Rectal smooth muscle tissue (tissue), 1 donor: Measurements from ENCODE around the gene PNPLA8.

Source experiments
- H3K27ac ChIP-seq: one replicate; pipeline ENCODE4 v1.7.0; 2013; ENCODE audit warnings: low read depth, low read length, inconsistent platforms
- H3K27me3 ChIP-seq: one replicate; pipeline ENCODE4 v1.7.0; 2013; ENCODE audit warnings: low read length; ENCODE audit not compliant: control insufficient read depth, insufficient read depth
- H3K36me3 ChIP-seq: one replicate; pipeline ENCODE4 v1.7.0; 2013; ENCODE audit warnings: low read length; ENCODE audit not compliant: control insufficient read depth, insufficient read depth
- H3K4me1 ChIP-seq: one replicate; pipeline ENCODE4 v1.7.0; 2013; ENCODE audit warnings: low read length; ENCODE audit not compliant: control insufficient read depth, insufficient read depth
- H3K4me3 ChIP-seq: one replicate; pipeline ENCODE4 v1.7.0; 2013; ENCODE audit warnings: low read length
- H3K9ac ChIP-seq: one replicate; pipeline ENCODE4 v1.7.0; 2013; ENCODE audit warnings: low read length

The PNPLA8 gene

GRCh38 chr7:108448584-108449505, 77.1 kb downstream of the PNPLA8 start:
- no peaks in the 10 kb centered on the region for H3K4me1 ChIP-seq
- H3K36me3 ChIP-seq = no peaks in the 10 kb centered on the region
- no peak overlapping the region for H3K9ac ChIP-seq
- no peak overlapping the region for H3K4me3 ChIP-seq
- H3K27me3 ChIP-seq = no peaks in the 10 kb centered on the region
- no peak overlapping the region for H3K27ac ChIP-seq

DNA sequence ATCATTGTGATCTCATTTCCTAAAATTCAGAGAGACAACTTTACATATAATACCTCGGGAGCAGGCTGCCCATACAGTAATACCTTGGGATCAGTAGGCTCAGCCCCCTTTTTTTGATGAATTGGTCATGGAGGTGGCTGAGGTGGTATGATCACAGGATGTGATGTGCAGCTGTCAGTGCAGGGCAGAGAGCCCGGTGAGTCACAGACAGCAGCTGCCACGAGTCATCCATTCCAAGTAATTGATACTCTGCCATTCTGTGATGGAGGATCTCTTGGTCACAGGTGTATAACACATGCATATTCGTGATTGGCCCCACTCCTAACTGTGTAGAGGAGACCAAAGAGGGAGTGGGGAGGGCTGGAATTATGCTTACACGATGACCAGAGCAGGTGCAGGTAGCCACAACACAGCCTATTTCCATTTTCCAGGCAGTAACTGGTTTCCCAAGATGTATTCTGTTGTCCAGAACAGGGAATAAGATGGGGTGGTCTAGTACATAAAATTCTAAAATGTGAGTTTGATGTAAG, 83.8 kb downstream of the PNPLA8 start:
- H3K4me3 ChIP-seq = no peak overlapping the region
- H3K4me1 ChIP-seq = no peaks in the 10 kb centered on the region
- H3K9ac ChIP-seq = no peak overlapping the region
- H3K27me3 ChIP-seq = no peaks in the 10 kb centered on the region
- H3K27ac ChIP-seq = no peak overlapping the region
- H3K36me3 ChIP-seq = no peaks in the 10 kb centered on the region

DNA sequence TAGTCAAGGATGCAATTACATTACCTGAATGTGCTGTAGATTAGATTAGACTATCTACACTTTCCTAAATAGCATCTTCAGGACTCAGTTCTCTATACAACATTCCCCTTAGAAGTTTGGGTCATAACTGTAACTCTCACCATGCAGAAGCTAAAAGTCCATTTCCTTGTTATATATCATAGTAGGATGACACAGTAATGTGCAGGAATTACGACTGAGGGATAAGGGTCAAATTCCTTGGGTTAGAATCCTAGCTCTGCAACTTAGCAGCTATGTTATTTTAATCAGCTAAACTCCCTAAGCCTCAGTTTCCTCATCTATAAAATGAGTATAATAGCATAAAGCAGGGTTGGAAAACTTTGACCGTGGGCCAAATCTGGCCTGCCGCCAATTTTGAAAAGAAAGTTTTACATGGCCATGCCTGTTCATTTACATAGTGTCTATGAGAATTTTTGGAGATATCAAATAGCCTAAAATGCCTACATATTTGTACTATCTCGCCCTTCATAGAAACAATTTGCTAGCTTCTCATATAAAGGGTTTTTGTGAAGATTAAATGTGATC, 84.5 kb downstream of the PNPLA8 start:
- H3K27me3 ChIP-seq = no peaks in the 10 kb centered on the region
- no peaks in the 10 kb centered on the region for H3K36me3 ChIP-seq
- no peak overlapping the region for H3K4me3 ChIP-seq
- H3K27ac ChIP-seq = no peak overlapping the region
- no peak overlapping the region for H3K9ac ChIP-seq
- no peaks in the 10 kb centered on the region for H3K4me1 ChIP-seq

GRCh38 chr7:108440613-108441012, 85.3 kb downstream of the PNPLA8 start:
- H3K4me1 ChIP-seq = no peaks in the 10 kb centered on the region
- H3K27me3 ChIP-seq = no peaks in the 10 kb centered on the region
- no peak overlapping the region for H3K4me3 ChIP-seq
- H3K9ac ChIP-seq = no peak overlapping the region
- H3K36me3 ChIP-seq = no peaks in the 10 kb centered on the region
- H3K27ac ChIP-seq = no peak overlapping the region

DNA sequence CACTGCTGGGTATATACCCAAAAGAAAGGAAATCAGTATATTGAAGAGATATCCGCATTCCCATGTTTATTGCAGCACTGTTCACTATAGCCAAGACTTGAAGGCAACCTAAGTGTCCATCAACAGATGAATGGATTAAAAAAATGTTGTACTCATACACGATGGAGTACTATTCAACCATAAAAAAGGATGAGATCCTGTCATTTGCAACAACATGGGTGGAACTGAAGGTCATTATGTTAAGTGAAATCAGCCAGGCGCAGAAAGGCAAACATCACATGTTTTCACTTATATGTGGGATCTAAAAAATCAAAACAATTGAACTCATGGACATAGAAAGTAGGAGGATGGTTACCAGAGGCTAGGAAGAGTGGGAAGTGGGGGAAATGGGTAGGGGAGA, 89.0 kb downstream of the PNPLA8 start:
- Histone ChIP-seq H3K36me3 (no peaks in the 10 kb centered on the region), H3K4me3 (no peak overlapping the region), H3K4me1 (no peaks in the 10 kb centered on the region), H3K27me3 (no peaks in the 10 kb centered on the region), H3K27ac (no peak overlapping the region), H3K9ac (no peak overlapping the region)

DNA sequence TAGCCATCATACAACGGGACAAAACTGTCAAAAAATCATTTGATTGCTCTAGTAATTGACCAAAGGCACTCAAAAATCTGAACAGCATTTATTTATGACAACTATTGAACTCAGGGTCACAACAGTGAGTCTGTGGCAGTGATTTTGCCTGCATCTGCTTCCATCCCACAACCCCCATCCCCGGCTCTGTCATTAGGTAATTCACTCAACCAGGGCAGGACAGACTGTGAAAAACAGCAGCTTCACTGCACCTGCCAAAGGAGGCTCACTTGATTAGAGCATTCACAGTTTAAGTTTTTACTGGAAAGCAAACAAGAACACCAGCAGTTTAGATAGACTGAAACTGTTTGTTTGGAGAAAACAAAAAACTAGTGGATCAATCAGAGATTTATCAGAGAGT, 91.9 kb downstream of the PNPLA8 start:
- no peaks in the 10 kb centered on the region for H3K4me1 ChIP-seq
- H3K27ac ChIP-seq = no peak overlapping the region
- no peaks in the 10 kb centered on the region for H3K36me3 ChIP-seq
- H3K27me3 ChIP-seq = no peaks in the 10 kb centered on the region
- H3K4me3 ChIP-seq = no peak overlapping the region
- H3K9ac ChIP-seq = no peak overlapping the region

DNA sequence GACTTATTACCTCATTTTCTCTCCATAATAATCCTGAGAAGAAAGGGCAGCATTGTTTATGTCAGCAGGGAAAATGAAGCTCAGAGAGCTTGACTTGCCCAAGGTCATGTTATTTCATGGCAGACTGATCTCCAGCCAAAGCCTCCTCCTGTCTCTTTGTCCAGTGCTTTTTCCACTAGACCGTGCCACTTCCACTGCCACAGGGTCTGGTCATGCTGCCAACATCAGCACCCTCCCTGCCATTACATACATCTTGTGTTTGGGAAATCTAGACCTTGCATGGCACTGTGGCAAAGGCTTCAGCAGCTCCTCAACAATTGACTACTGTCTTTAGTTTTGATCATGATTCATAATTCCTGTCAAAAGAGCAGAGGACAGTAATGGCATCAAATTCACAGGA, 94.8 kb downstream of the PNPLA8 start:
- Histone ChIP-seq H3K4me1 (no peaks in the 10 kb centered on the region), H3K36me3 (no peaks in the 10 kb centered on the region), H3K27ac (no peak overlapping the region), H3K27me3 (no peaks in the 10 kb centered on the region), H3K9ac (no peak overlapping the region), H3K4me3 (no peak overlapping the region)

DNA sequence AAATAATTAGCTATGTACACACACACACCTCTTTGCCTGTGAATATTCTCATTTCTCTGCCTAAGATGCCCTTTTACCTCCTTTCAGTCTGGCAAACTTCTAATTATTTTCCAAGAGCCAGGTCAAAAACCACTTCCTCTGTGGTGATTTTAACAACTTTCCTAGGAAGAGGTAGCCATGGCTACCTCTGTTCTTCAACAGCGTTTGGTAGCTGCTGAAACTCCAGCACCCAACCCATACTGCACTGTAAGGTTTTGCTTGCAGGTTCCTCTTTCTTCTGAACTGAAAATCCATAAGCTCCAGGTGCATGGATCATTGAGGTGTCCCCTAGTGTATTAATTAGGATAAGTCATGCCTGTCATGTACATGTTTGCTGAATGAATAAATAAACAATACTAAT, 95.3 kb downstream of the PNPLA8 start:
- Histone ChIP-seq H3K4me1 (no peaks in the 10 kb centered on the region), H3K4me3 (no peak overlapping the region), H3K36me3 (no peaks in the 10 kb centered on the region), H3K9ac (no peak overlapping the region), H3K27ac (no peak overlapping the region), H3K27me3 (no peaks in the 10 kb centered on the region)

- H3K9ac ChIP-seq = no peak overlapping the region
- H3K4me1 ChIP-seq = no peaks in the 10 kb centered on the region
- H3K27me3 ChIP-seq = no peaks in the 10 kb centered on the region
- no peak overlapping the region for H3K27ac ChIP-seq
- H3K36me3 ChIP-seq = no peaks in the 10 kb centered on the region
- no peak overlapping the region for H3K4me3 ChIP-seq
These were observed 98.2 kb downstream of the PNPLA8 start for GRCh38 chr7:108427766-108428165.

DNA sequence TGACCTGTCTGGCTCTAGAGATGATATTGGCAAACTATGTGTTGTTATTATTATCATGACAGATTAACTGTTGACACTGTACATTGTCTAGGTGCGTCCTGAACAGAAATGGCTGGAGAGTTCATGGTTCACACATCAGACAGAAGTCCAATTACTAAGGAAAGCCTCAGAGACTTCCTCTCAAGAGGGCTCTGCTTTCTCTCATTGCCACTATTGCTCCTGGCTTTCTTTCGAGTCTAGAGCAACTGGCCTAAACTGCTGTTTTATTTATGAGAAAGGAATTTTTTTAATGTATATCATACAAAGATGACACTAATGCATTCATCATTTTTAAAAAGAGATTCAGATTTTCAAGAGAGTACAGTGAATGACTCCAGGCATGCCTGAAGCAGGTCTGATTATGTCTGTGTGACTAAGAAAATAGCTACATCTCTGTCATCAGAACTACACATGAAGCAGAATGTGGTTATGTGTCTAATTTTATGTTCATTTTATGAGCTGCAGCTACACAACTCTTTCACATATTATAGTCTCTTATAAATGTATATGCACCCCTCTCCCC, 100.1 kb downstream of the PNPLA8 start:
- no peak overlapping the region for H3K27ac ChIP-seq
- H3K9ac ChIP-seq = no peak overlapping the region
- no peak overlapping the region for H3K4me3 ChIP-seq
- no peaks in the 10 kb centered on the region for H3K4me1 ChIP-seq
- no peaks in the 10 kb centered on the region for H3K36me3 ChIP-seq
- no peaks in the 10 kb centered on the region for H3K27me3 ChIP-seq

DNA sequence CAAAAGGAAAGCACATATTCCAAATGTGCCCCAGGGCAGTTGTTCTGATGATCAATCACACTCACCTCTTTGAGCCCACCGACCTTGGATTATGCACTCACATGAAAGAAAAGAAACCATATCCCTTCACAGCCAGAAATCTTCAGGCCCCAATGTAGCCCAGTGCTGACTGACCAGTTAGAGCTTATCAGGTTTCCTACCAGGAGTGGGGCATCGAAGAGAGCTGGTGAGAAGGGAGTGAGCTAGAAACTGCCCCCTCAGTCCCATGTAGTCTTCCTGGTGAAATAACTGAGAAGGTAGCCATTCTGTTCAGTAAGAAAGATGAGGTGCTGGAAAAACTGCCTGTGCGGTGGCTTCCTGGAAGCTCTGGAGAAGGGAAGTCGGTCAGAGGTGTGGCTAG, 101.9 kb downstream of the PNPLA8 start:
- Histone ChIP-seq H3K36me3 (no peaks in the 10 kb centered on the region), H3K4me1 (no peaks in the 10 kb centered on the region)

DNA sequence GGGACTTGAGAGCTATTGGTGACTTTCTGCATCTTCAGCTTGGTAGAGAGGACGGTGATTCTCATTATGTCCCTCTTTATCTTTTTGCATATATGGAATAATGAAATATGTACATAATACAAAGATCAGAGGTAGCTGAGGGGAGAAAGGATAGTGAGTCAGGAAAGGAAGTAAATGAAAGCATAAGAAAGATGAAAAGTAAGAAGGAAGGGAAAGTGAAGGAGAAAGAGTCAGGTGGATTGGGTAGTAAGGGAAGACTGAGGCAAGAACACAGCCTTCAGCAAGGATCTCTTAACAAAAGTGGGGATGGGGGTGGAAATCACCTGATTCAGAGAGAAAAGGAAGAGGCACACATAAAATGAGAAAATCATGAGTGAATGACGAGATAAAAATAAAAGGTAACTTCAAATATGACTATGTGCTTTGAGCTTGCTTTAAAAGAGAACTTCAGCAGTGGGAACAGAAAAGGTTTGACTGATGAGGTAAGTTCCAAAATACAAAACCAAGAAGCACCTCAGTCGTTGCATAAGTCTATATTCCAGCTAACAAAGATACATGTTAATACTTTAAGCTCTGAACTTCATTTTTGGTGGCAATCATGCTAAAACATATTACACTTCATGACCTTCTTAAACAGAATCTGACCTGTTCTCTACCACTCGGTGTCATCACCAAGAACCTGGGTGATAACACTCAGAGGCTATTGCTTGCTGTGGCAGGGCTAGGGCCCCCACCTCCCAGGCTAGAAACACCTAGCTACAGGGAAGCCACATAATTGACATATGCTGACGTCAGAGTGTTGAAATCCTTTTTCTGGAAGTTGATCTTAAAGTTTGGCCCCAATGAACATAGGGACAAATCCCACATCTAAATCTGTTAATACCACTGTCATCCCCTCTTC, 102.6 kb downstream of the PNPLA8 start:
- H3K36me3 ChIP-seq = no peaks in the 10 kb centered on the region
- H3K9ac ChIP-seq = no peak overlapping the region
- H3K4me1 ChIP-seq = no peaks in the 10 kb centered on the region
- no peak overlapping the region for H3K27ac ChIP-seq
- no peak overlapping the region for H3K4me3 ChIP-seq
- H3K27me3 ChIP-seq = no peaks in the 10 kb centered on the region

More for the DNA sequence above, 101.9 kb downstream of the PNPLA8 start:
- Histone ChIP-seq H3K27ac (no peak overlapping the region), H3K4me3 (no peak overlapping the region), H3K9ac (no peak overlapping the region), H3K27me3 (no peaks in the 10 kb centered on the region)
